Activated CD4-positive, CD25-positive, alpha-beta regulatory T cell (primary cell): ENCODE measurements around the gene LRP5.
"Not testable (repeated sequence)": the region's sequence is repeated elsewhere in the genome, so short reads cannot be mapped to it uniquely, and the experiment has no call there.

Source experiments
- DNase-seq, 4 experiments: peaks; one replicate each; lab custom pipeline; 2025; lab: John Stamatoyannopoulos, UW

Gene LRP5

GRCh38 chr11:68329536-68329935 lies 17.1 kb downstream of the LRP5 start:
- DNase-seq: no peak

- DNase-seq: no peak
Observed at GRCh38 chr11:68329978-68330699, 17.7 kb downstream of the LRP5 start.

GRCh38 chr11:68330700-68331337 lies 18.4 kb downstream of the LRP5 start:
- no peak for DNase-seq

GRCh38 chr11:68331338-68331947 lies 19.1 kb downstream of the LRP5 start:
- DNase-seq: no peak

- DNase-seq: no peak
Observed at GRCh38 chr11:68332186-68332585, 19.8 kb downstream of the LRP5 start.

- DNase-seq: no peak
Observed at GRCh38 chr11:68333173-68333572, 20.8 kb downstream of the LRP5 start.

- DNase-seq: no peak
Observed at GRCh38 chr11:68334923-68335322, 22.5 kb downstream of the LRP5 start.

GRCh38 chr11:68335683-68336082 lies 23.3 kb downstream of the LRP5 start:
- DNase-seq: no peak

- DNase-seq: no peak
Observed at GRCh38 chr11:68336716-68337115, 24.3 kb downstream of the LRP5 start.

- no peak for DNase-seq
Observed at GRCh38 chr11:68337399-68337835, 25.0 kb downstream of the LRP5 start.

GRCh38 chr11:68338051-68338780 lies 25.8 kb downstream of the LRP5 start:
- DNase-seq: no peak

- DNase-seq: no peak
Observed at GRCh38 chr11:68340003-68340767, 27.8 kb downstream of the LRP5 start.

- no peak for DNase-seq
Observed at GRCh38 chr11:68340784-68341556, 28.6 kb downstream of the LRP5 start.

- no peak for DNase-seq
Observed at GRCh38 chr11:68341557-68342458, 29.4 kb downstream of the LRP5 start.

- no peak for DNase-seq
Observed at GRCh38 chr11:68342459-68343158, 30.2 kb downstream of the LRP5 start.

GRCh38 chr11:68343761-68344256 lies 31.4 kb downstream of the LRP5 start:
- DNase-seq: no peak

GRCh38 chr11:68344821-68345220 lies 32.4 kb downstream of the LRP5 start:
- not testable (repeated sequence) for DNase-seq

- no peak for DNase-seq
Observed at GRCh38 chr11:68345776-68346461, 33.5 kb downstream of the LRP5 start.

- no peak for DNase-seq
Observed at GRCh38 chr11:68346462-68346790, 34.0 kb downstream of the LRP5 start.
